HG03039 (cell line): Measurements from ENCODE around the gene WDR45B.
A peak's percentile ranks its signal among the peaks of the same experiment; 100 is the strongest.

Experiments used
- ATAC-seq: cut with Tn5 transposase; IDR thresholded peaks from one replicate; pipeline ENCODE4 v1.9.1; 2021; ENCODE audit warnings: mild to moderate bottlenecking, moderate library complexity; ENCODE audit not compliant: unreplicated experiment

WDR45B gene

DNA sequence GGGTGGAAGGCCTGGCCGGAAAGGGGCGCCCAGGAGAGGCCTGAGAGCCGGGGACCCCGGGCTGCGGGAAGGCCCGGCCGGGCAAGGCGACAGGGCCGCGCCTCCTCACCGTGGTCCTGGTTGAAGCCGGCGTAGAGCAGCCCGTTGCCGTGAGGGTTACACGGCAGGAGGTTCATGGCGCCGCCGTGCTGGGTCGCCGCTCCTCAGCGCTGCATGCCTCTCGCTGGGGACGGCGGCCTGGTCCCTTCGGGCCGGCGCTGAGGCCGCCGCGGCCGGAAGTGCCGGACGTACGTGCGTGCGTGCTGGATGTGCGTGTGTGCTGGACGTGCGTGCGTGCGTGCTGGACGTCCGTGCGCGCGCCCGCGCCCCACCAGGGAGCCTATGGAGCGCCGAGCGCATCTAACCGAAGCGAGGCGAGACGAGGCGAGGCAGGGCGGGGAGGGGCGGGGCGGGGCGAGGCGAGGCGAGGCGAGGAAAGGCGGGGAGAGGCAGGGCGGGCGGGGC is at the start of gene WDR45B:
TSS of gene WDR45B (minus strand) at position 280 of the 504 bp plus-strand sequence. CDS start at position 176, 104 bp downstream.
- ATAC-seq, result peak; percentile 66

- no peak for ATAC-seq
Observed at GRCh38 chr17:82697808-82698064, 49.5 kb upstream of the WDR45B start.

DNA sequence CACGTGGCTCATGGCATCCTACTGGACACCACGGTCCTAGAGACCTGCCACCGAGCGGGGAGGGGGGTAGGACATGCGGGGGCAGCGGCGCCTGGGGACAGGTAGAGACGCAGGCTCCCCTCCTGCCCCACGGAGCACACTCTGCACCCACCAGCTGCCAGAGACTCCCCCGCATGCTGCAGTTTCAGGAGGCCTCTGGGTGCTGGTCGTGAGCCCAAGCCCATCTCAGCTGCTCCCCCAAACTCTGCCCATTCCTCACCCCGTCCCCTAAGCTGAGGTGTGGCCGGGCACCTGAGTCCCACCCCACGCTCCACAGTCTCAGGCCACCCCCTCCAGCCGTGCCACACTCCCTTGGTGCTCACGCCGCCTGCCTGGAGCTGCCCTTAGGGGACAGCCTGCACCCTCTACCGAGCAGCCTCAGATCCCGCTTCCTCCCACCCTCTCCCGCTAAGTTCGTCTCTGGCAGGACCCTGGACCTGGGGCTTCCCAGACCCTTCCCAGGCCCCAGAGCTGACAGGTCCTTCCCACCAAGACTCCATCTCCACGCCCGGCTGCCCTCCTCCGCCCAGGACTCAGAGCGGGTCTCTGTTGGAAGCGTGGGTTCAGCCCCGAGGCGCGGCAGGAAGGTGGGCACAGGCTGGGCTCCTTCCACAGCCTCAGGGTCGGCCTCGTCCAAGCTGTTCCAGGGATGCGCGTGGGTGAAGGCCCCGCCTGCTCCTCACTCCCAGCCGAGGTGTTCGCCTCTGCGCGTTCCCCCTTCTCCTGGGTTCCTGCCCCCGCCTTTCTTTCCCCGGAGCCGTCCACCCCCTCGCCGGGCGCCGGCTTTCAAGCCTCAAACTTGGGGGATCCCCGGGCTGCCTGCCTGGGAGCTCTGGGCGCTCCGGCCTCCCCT is 48.9 kb upstream of the WDR45B start:
- ATAC-seq, result no peak

DNA sequence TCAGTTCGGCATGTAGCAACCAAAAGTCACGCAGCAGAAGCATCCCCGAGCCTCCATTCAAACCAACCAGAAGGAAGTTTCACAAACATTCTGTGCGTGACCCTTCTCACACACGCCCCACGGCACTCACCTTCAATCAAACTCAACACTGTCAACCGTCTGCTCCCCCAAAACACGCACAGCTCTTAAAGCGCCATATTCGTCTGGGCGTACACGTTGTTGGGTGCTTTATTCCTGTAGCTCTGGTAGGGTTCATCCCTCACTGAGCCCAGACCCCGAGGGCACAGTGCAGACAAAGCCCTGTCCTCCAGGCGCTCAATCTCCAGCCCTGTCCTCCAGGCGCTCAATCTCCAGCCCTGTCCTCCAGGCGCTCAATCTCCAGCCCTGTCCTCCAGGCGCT is 48.0 kb upstream of the WDR45B start:
- no peak for ATAC-seq

DNA sequence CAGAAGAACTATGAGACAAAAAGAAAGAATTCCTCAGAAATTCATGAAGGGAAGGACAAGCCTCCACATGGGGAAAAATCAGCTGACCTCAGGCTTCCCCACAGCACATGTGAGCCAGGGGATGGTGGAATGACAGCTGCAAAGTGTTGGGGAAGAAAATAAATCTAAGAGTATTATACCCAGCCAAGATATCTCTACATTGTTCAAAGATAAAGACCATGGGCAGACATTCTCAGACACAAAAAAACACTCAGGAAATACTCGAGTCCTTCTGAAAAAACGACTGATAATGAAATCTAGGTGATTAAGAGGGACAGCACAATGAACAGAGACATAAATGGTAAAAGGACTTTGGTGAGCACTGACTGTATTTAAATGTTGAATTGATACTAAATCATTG is 46.4 kb upstream of the WDR45B start:
- ATAC-seq, result no peak

GRCh38 chr17:82693168-82693867 is 45.1 kb upstream of the WDR45B start:
- no peak for ATAC-seq

- no peak for ATAC-seq
Observed at GRCh38 chr17:82692268-82692667, 44.0 kb upstream of the WDR45B start.

- no peak for ATAC-seq
Observed at GRCh38 chr17:82691714-82692113, 43.5 kb upstream of the WDR45B start.

DNA sequence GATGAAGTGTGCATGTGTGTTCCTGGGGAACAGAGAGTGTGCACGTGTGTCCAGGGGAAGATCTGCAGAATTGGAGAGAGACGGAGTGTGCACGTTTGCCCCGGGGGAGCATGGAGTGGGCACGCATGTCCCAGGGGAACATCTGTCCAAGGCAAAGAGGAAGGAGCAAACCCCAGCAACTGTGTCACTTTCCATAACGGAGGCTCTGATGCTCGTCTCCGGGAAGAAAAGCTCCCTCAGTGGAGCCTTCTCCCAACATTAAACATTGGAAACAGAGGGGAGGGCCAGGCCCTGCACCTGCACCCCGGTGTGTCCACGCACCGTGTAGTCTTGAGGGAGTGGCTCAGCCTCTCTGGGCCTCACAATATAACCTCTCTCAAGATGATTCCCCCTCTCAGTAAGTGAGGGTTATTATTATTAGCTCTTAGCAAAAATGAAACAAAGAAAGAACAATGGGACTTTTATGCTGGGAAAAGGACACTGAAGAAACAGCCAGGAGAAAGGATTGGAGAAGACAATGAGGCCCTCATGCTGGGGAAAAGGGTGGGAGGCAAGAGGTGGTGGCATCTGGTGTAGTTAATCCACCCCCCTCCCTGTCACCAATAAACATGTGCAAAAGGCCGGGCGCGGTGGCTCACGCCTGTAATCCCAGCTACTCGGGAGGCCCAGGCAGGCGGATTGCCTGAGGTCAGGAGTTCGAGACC is 42.7 kb upstream of the WDR45B start:
- no peak for ATAC-seq

DNA sequence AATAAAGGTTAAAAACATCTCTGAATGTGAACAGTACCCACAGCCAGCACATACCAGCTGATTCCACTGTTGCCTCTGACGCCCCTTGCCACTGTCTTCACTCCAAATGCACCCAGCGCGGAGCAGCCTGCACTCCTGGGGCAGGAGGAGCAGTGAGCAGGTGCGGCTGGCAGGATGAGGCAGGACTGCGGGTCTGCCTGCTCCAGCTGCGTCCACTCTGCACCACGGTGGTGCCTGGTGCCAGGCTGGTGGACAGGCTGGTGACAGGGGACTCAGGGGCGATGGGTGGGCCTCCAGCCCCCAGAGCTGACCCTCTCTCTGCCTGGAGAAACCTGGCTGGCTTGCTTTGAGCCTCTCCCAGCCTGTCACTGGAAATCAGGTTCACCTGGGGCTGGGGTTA is 40.8 kb upstream of the WDR45B start:
- ATAC-seq, result no peak

GRCh38 chr17:82687871-82688270 is 39.6 kb upstream of the WDR45B start:
- no peak for ATAC-seq

GRCh38 chr17:82687375-82687861 is 39.2 kb upstream of the WDR45B start:
- no peak for ATAC-seq

DNA sequence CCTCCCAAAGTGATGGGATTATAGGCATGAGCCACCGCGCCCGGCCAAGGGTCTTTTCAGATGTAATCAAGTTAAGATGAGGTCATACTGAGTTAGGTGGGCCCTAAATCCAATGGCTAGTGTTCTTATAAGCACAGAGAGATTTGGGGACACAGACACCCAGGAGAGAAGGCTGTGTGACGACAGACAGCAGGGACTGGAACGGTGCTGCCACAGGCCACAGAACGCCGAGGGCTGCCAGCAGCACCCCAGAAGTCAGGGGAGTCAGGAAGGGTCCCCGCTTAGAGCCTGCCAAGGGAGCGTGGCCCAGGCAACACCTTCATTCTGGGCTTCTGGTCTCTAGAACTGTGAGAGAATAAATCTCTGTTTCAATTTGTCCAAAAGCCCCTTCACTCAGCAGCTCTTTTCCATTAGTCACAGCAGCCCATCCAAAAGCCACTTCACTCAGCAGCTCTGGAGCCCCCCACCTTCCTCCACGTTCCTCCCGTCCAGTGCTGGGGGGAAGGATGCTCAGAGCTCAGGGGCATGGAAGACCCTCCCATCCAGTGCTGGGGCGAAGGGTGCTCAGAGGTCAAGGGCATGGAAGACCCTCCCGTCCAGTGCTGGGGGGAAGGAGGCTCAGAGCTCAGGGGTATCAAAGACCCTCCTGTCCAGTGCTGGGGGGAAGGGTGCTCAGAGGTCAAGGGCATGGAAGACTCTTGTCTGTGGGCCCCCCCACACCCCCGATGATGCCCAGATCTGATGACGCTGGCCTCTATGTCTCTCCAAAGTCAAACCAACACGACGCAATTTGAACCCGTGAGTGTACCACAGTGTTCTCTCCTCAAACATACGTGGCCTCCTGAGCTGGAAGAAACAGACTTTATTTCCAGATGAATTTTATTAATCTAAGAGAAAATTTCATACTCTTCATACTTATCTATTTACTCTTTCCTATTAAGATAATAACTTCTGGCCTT is 38.4 kb upstream of the WDR45B start:
- ATAC-seq, result no peak

DNA sequence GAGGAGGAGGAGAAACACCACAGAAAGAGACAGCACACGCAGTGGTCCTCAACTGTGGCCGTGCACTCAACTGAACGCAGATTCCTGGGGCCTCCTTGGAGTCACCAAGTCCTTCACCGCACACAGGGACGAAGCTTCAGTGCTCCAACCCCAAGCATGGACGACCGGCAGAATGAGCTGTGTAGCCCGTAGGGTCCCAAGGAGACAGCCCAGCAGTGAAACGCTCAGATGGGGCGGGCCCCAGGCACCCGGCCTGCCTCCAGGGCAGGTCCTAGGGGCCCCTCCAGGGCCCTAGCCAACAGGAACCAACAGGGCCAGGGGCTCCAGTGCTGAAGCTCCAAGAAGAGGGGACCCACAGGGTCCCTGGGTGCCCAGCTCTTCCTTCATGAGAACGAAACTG is 37.0 kb upstream of the WDR45B start:
- ATAC-seq, result no peak

GRCh38 chr17:82684228-82684841 is 36.1 kb upstream of the WDR45B start:
- no peak for ATAC-seq

DNA sequence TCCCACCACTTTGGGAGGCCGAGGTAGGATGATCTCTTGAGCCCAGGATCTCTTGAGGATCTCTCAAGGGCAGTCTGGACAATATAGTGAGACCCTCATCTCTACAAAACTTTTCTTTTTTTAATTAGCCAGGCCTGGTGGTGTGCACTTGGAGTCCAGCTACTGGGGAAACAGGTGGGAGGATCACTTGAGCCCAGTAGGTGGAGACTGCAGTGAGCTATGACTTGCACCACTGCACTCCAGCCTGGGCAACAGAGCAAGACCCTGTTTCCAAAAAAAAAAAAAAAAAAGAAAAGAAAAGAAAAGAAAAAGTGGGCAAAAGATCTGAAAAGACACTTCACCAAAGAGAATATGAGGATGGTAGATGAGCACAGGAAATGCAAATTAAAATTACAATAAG is 35.3 kb upstream of the WDR45B start:
- ATAC-seq, result no peak

DNA sequence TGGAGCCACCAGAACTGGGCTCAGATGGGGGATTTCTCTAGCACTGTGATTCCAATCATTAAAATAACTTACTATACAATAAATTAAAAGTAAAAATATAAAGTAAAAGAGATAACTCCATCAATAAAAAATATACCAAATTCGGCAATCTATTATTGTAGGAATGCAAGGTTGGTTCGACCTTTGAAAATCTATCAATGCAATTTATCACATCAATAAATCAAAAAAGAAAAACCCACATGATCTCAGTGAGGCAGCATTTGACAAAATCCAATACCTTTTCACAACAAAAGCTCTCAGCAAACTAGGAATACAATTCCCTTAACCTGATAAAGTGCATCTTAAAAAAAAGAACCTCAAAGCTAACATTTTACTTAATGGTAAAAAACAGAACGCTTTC is 33.3 kb upstream of the WDR45B start:
- ATAC-seq, result no peak

- ATAC-seq, result no peak
Observed at GRCh38 chr17:82679586-82680465, 31.6 kb upstream of the WDR45B start.
